GM18951 (cell line): ENCODE results near the gene IL15RA.

Experiments used
- POLR2A ChIP-seq: IDR thresholded peaks from 4 replicates; pipeline ENCODE4 v1.6.1; 2011; ENCODE audit warnings: mild to moderate bottlenecking; ENCODE audit not compliant: insufficient read length, insufficient read depth; ENCODE audit errors: extremely low read depth
- in situ Hi-C: fragments of 300-500 bp; cut with MboI; formaldehyde crosslinking; loops from one replicate; pipeline ENCODE4 v1.12.0; 2022; ENCODE audit warnings: low sequenced_read_pairs, mixed read lengths, inconsistent platforms; ENCODE audit not compliant: unreplicated experiment

Gene IL15RA

DNA sequence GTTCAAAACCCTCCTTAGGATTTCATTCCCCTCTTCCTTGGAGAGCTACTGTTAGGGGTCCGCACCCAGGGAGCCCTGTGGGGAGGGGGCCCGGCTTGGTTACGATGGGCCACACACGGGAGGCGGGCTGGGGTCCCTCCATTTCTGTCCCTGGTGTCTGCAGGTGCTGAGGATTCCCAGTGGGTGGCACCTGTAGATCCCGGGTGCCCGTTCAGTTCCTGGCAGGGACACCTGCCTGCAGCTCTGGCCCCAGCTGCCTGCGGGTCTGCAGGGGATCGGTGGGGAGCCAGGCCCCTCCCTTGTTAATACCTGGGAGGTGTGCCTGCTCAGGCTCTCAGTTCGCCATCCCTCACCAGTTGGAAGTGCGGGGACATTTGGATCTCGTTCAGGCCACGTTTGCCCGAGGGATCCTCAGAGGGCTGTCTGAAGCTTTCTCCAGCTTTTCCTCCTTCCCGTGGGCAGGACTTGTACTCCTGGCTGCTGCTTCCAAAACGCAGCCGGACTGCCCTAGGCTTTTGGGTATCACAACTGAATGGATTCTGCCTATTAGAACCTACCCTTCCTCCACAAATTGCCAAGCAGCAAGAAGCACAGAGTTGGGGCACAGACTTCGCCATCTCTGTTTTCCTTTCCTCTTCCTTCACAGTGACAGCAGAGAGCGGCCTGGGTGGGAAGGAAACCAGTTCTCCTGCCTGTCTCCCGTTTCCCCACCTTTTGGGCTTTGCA, 22.3 kb upstream of the IL15RA start:
- in situ Hi-C loops = no loop called here

DNA sequence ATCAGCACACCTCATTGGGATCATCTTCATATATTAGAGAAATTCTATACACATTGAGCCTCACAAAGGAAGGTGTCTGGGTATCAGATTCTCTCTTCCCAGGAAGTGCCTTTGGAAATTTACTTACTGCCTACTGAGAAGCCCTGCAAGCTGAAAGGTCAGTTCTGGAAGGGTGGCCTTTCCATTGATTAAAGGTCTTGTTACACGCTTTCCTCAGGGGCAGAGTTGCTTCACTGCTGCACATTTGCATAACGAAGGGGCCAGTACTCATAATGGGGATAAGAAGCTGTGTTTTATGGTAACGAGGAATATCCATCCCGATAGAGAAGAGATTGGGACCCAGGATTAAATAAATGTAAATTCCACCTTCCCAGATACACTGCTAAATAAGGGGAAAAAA, 19.4 kb upstream of the IL15RA start:
- in situ Hi-C loops = no loop called here

More for the DNA sequence above, 22.3 kb upstream of the IL15RA start:
- TF ChIP-seq POLR2A = no peak

DNA sequence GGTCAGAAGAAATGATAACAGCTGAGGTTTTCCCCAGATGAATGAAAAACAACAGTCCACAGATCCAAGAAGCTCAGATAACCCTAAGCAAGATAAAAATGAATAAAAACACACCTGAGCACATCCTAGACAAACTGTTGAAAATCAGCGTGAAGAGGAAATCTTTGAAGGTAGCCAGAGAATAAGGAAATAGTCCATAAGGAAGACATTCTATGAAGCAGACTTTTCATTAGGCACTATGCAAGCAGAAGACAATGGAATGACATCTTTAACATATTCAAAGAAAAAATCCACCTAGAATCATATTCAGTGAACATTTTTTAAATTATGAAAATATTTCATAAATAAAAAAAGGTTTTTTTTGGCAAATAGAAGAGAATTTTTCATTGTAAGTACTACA, 15.1 kb upstream of the IL15RA start:
- in situ Hi-C loops = no loop called here
- TF ChIP-seq POLR2A = no peak

More for the DNA sequence above, 19.4 kb upstream of the IL15RA start:
- no peak for TF ChIP-seq POLR2A

DNA sequence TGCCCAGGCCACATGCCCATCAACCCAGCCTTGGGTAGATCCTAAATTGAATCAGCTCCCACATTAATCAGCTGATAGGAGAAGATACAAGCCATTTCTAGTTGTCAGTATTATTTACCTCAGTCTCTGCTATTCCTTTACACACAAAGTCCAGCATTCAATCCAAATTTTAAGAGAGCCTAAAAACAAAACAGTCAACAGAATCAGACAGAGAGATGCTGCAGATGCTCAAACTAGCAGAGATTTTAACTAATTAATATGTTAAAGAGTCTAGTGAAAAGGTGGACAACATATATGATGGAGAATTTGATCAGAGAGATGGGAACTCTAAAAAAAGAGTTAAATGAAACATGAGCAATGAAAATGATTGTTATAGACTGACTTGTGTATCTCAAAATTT, 14.4 kb upstream of the IL15RA start:
- no peak for TF ChIP-seq POLR2A
- in situ Hi-C loops = no loop called here

DNA sequence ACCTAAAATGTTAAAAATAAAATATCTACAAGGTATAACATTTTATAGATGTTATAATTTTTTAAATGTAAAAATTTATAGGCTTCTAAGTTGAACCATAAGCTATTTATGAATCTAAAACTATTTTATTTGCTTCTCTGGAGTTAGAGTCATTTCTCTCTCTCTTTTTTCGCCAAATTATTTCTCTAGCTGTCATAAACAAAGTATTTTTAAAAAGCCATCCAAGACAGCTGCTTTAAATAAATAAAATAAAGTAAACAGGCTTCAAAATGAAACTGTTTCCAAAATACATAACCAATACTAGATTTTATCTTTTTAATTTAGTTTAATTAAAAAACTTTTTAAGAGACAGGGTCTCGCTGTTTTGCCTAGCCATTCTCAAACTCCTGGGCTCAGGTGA, 12.4 kb upstream of the IL15RA start:
- TF ChIP-seq POLR2A = no peak
- in situ Hi-C loops = no loop called here

DNA sequence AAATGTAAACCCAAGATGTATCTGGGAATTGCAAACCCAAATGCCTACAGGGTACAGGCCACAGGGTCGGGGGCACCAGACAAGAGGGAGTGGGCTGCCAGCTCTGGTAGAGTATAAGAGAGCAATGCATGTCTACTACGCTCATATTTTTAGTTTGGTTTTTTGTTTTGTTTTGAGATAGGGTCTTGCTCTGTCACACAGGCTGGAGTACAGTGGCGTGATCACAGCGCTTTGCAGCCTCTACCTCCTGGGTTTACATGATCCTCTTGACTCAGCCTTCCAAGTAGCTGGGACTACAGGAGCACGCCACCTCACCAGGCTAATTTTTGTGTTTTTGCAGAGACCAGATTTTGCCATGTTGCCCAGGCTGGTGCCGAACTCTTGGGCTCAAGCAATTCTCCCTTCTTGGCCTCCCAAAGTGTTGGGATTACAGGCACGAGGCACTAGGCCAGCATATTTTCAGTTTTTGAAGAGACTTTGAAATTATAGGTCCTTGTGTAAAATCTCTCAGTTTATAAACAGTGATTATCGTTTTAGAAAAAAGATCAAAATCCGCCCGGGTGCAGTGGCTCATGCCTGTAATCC, 11.1 kb upstream of the IL15RA start:
- TF ChIP-seq POLR2A = no peak
- in situ Hi-C loops = no loop called here

DNA sequence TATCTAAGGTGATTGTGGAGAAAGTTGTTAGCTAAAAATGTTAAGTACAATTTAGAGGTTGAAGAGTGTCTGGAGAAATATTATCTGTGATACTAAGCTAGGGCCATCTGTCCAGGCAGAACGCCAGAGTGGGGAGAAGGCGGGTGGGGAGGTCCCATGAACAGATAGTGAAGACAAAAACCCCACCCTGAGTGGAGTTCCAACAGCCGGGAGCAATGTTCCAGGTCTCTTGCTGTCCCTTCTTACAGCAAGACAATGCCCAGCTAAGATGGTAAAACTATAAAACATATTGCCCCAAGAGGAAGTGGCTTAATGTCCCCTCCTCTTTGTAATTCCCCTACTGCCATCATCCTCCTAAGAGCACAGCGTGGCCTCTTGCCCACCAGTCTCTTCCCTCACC, 10.4 kb upstream of the IL15RA start:
- in situ Hi-C loops = no loop called here
- TF ChIP-seq POLR2A = no peak

DNA sequence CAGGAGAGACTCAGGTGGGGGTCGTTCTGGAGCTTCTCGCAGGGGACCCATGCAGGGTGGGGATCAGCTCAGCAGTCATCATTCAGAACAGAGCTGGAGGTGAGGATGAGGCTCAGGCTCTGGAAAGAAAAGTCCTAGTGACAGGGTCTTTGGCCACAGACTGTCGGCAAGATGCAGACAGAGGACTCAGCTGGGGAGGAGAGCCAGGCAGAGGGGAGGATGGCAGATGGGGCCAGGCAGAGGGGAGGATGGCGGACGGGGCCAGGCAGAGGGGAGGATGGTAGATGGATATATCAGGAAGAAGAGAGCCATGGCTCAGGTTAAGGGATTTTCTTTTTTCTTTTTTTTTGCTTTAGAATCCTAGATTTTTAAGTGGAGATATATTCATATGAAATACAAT, 7.7 kb upstream of the IL15RA start:
- in situ Hi-C loops = no loop called here
- TF ChIP-seq POLR2A = no peak

DNA sequence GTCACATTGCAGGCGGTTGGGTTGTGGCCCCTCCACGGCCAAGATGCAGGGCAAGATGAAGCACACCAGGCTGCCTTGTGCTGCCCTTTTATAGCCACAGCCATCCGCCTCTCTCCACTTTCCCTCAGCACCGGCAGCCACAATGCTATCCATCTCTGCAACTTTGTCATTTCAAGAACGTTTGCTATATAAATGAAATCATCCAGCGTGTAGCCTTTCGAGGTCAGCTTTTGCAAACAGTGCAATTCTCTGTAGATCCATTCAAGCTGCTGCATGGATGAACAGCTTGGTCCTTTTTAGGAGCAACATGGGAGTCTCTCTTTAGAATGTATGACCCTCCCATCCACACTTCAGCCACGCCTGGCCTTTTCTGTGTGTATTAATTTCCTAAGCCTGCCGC, 6.4 kb upstream of the IL15RA start:
- in situ Hi-C loops = no loop called here
- no peak for TF ChIP-seq POLR2A

DNA sequence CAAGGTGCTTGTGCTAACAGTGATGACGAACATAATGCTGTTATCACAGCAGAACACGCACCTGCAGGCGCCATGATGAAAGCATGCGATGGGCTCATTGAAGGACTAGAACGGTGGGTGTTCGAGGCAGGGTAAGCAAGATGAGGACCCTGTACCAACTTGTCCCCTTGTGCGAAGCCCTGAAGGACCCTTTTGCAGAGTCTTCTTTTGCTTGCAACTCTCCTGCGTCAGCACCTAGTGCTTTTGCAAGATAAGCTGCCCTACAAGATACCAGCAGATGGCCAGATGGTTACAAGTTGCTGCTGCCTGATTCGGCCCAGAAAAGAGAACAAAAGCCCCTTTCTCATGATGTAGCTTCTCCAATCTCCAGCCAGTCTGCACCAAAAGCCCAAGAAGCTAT, 4.2 kb upstream of the IL15RA start:
- no peak for TF ChIP-seq POLR2A
- in situ Hi-C loops = no loop called here

DNA sequence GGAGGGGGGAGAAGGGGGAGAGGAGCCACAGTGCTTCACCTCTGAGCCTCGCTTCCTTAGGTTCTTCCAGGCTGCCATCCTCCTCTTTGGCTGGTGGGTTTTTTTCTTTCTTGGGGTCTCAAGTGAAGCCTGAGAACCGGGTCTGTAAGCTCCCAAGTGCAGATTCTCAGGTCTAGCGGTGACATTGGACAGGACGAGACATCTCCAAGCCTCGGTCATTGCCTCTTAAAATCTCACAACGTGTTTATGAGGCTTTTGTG, 817 bp upstream of the IL15RA start:
- in situ Hi-C loops = no loop called here
- TF ChIP-seq POLR2A = no peak

DNA sequence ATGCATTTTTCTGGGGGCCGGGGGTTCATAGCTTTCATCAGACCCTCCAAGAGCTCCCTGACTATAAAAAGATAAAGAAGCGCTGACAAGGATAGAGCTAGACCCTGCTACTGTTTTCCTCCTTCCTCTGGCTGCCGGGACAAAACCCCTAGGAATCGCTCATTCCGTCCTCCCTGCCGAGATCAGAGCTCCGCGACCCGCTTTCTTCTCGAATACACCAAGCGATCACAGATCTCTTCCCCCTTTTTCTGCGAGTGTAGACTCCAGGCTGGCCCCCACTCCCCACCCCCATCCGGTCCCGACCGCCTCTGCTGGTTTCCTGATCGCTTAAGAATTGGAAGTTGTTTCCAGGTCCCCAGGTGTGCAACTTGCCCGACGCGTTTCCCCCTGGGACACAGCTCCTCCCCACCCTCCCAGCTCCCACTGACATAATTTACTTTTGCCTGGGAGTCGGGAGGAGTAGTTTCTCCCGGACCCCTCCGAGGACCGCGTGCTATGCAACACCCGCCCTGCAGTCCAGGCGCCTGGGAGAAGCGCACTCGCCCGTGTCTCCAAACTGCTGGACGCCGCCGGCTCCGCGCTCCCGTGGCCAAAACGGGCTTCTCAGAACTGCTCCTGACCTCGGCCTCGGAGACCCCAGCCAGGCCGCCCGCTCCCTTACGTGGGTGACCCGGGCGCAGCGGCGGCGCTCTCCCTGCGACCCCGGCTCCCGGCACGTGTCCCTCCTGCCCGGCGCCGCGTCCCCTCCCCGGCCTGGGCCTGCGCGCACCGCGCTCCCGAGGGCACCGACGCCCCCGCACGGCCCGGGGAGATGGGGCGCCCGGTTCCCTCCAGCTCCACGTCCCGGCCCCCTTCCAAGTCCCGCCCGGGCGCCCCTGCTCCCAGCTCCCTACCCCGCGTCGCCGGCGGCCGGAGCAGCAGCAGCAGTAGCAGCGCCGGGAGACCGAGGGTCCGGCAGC, 552 bp downstream of the IL15RA start:
- in situ Hi-C loops = no loop called here
- TF ChIP-seq POLR2A = peak; percentile 5

DNA sequence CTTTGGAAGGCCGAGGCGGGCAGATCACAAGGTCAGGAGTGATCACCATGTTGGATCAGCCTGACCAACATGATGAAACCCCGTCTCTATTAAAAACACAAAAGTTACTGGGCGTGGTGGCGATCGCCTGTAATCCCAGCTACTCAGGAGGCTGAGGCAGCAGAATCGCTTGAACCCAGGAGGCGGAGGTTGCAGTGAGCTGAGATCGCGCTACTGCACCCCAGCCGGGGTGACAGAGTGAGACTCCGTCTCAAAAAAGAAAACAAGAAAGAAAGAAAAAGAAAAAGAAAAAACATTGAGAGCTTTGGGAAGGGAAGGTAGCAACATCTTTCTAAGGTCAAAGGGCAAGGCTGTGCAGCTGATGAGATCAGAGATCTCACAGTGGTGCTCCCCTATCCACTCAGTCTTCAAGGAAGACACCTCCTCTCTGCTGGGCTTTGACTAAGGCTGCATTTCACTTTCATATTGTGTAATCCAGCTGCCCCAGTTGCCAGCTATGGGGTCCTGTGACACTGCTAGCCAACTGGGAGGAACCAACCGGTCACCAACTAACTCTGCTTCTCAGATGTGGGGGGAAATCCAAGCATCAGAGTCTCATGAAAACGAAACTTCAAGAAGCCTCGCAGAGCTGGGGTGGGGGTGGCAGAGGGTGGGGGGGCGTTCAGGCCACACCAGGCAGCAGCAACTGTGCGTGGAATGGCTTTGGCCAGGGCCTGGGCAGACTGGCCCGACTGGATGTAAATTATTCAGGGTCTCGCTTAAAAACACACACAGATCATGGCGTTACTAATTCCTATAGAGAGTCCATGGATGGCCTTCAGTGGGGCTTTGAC, 1.5 kb downstream of the IL15RA start:
- peak; percentile 37 for TF ChIP-seq POLR2A

More for the DNA sequence above, 1.5 kb downstream of the IL15RA start:
- in situ Hi-C loops = no loop called here
